Activated T-helper 2 cell treated with anti-CD3 and anti-CD28 coated beads, Interferon-gamma antibody, Interleukin-2, Interleukin-4, amounts not matched to agents 10 μg/mL and 5 μg/mL and 100 μg/mL, durations not matched to agents 14 hours and 24 hours and 36 hours (primary cell): ENCODE measurements around the gene SPRY4. TPM values are rescaled to one million over a fixed set of nuclear protein-coding genes. Genes with fewer than 3 reads are reported as not detected.
"Not testable (repeated sequence)": the region's sequence is repeated elsewhere in the genome, so short reads cannot be mapped to it uniquely, and the experiment has no call there.

Source experiments
- DNase-seq: peaks from one replicate; pipeline ENCODE4 v3.0.0; 2021; ENCODE audit warnings: low spot score
- H3K27ac Mint-ChIP-seq: one replicate; pipeline ENCODE4 v1.8.0; 2021; ENCODE audit warnings: mixed read lengths
- H3K27me3 Mint-ChIP-seq: one replicate; pipeline ENCODE4 v1.8.0; 2021; ENCODE audit warnings: low read depth, mixed read lengths
- H3K36me3 Mint-ChIP-seq: one replicate; pipeline ENCODE4 v1.8.0; 2021; ENCODE audit warnings: low read depth, mixed read lengths
- H3K4me1 Mint-ChIP-seq: one replicate; pipeline ENCODE4 v1.8.0; 2021; ENCODE audit warnings: low read depth, mixed read lengths
- H3K4me3 Mint-ChIP-seq: one replicate; pipeline ENCODE4 v1.8.0; 2021; ENCODE audit warnings: low read depth, mild to moderate bottlenecking, moderate library complexity, mixed read lengths
- H3K9me3 Mint-ChIP-seq: one replicate; pipeline ENCODE4 v1.8.0; 2021; ENCODE audit warnings: mixed read lengths
- intact Hi-C: fragments of 100-400 bp; cut with micrococcal nuclease; formaldehyde crosslinking; loops from one replicate; pipeline ENCODE4 v1.15.1; 2023
- total RNA-seq: library from RNA; stranded (reverse); gene quantifications from 2 replicates; pipeline ENCODE4 v1.2.3, GENCODE V29; 2022

SPRY4 gene
- total RNA-seq, 1 donor from 2014 or later, result 0.64 TPM

DNA sequence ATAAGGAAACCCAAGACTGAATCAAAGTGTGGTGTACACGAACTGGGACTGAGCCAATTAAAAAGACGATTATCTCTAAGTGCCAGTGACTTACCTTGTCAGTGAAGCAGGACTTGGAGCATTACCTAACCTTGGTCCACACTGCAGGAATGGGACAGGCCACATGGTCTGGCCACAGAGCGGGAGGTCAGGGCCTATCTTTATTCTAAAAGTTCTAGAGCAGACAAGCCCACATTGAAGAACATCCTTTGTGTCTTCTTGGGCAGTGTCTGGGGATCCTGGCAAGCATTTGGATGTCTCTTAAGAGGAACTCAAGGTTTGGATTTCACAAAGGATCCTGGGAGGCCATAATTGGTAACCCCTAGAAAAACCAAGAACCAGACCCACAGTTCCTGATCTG is 16.5 kb downstream of the SPRY4 start:
- Mint-ChIP-seq H3K27ac (no peak overlapping the region), H3K4me3 (no peak overlapping the region)

DNA sequence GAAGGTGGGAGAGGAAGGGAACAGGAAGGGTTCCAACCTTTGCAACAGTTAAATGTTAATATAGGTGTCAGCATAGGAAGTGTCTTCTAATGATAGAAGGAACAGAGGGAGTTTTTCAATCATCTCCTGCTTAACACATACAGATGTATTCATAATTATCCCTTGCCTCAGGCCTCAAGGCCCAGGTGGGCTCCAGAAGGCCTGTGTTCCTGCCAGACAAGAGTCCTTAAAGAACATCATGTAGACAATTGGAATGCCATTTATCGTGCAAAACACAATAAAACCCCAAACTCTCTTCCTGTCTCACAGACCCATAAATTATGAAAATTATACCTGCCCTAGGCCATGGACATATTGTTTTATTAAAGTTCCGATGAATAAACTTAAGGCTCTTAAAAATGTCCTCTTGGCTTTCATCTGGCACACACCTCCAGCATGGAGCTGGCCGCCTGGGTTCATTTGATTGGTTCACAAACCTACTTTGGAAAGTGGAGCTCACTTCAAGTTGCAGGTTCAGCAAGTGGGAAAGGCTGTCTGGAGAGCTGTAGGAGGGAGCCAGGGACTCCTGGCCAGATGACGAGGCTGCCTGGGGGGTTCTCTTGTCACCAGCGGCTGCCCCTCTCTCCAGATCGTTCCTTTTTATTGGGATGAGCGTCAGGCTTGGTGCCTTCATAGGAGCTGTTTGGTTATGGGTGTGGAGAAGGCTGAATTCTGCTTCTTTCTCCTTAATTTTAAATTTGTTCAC is 17.5 kb downstream of the SPRY4 start:
- intact Hi-C loops, result no loop called here
- DNase-seq, result no peak
- Mint-ChIP-seq H3K4me3 (no peak overlapping the region), H3K27ac (no peak overlapping the region), H3K36me3 (no peaks in the 10 kb centered on the region), H3K4me1 (no peaks in the 10 kb centered on the region), H3K9me3 (no peaks in the 10 kb centered on the region), H3K27me3 (no peaks in the 10 kb centered on the region)

More for the DNA sequence above, 16.5 kb downstream of the SPRY4 start:
- Mint-ChIP-seq H3K36me3 (no peaks in the 10 kb centered on the region), H3K27me3 (no peaks in the 10 kb centered on the region), H3K9me3 (no peaks in the 10 kb centered on the region), H3K4me1 (no peaks in the 10 kb centered on the region)
- intact Hi-C loops, result no loop called here
- DNase-seq, result no peak

DNA sequence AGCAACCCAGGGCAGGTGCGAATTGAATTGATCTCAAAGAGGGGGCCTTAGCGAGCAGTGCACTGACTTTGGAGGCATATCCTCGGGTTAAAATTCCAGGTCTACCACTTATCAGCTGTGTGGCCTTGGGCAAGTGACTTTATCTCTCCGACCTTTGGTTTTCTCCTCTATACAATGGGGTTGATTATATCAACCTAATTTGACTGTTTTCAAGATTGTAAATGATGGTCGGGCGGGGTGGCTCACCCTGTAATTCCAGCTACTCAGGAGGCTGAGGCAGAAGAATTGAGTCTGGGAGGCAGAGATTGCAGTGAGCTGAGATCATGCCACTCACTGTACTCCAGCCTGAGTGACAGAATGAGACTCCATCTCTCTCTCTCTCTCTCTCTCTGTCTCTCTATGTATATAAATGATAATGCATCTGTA is 18.7 kb downstream of the SPRY4 start:
- no peaks in the 10 kb centered on the region for H3K9me3 Mint-ChIP-seq
- H3K4me3 Mint-ChIP-seq, result no peak overlapping the region
- no peaks in the 10 kb centered on the region for H3K36me3 Mint-ChIP-seq
- H3K27ac Mint-ChIP-seq, result no peak overlapping the region
- DNase-seq, result no peak
- peaks cover 4% of the 10 kb centered on the region for H3K4me1 Mint-ChIP-seq
- intact Hi-C loops, result no loop called here
- no peaks in the 10 kb centered on the region for H3K27me3 Mint-ChIP-seq

DNA sequence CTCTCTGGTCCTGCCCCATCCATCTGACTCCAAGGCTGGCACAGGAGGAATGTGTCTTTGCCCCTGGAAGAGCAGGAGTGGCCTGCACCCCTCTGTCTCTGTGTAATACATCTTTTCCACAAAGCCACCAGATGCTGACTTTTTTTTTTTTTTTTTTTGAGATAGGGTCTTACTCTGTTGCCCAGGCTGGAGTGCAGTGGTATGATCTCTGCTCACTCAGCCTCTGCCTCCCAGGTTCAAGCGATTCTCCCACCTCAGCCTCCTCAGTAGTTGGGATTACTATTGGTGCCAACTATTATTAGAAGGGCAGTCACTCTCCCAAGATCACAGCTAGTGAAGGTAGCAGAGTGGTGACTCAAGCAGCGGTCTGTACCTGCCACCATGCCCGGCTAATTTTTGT is 19.6 kb downstream of the SPRY4 start:
- Mint-ChIP-seq H3K4me1 (peaks cover 4% of the 10 kb centered on the region), H3K27ac (no peak overlapping the region), H3K4me3 (no peak overlapping the region), H3K9me3 (no peaks in the 10 kb centered on the region), H3K27me3 (no peaks in the 10 kb centered on the region), H3K36me3 (no peaks in the 10 kb centered on the region)
- DNase-seq, result no peak
- intact Hi-C loops, result no loop called here

DNA sequence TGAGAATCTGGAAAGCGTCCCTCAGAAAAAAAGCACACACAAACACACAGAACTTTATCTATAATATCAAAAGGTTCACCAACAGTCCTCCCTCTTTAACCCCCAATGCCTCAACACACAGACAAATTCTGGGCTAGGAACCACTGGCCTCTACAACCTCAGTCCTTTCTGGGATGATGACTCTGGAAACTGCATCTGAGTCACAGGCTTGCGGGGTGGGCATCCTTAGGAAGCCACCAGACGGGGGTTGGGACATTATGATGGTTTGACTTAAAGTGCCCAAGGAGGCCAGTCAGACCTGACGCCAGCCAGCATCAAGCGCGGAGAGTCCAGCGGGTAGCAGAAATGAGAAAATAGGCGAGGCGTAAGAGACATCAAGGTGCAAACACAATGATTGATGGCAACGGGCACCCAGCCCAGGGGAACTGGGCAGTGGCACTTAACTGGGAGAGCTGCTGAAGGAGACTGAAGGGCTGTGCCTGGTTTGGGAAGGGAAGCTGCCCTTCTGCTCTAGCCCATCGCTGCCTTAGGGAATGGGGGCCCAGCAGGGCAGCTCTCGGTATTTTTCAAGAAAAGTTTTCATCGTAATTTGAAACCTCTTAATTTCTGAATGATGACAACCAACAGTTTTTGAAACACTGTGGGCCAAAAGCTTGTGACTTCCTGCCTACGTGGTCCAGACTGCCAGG is 20.7 kb downstream of the SPRY4 start:
- Mint-ChIP-seq H3K9me3 (no peaks in the 10 kb centered on the region), H3K4me1 (peaks cover 4% of the 10 kb centered on the region), H3K27me3 (no peaks in the 10 kb centered on the region), H3K4me3 (no peak overlapping the region), H3K27ac (no peak overlapping the region), H3K36me3 (no peaks in the 10 kb centered on the region)
- no peak for DNase-seq
- intact Hi-C loops, result no loop called here

DNA sequence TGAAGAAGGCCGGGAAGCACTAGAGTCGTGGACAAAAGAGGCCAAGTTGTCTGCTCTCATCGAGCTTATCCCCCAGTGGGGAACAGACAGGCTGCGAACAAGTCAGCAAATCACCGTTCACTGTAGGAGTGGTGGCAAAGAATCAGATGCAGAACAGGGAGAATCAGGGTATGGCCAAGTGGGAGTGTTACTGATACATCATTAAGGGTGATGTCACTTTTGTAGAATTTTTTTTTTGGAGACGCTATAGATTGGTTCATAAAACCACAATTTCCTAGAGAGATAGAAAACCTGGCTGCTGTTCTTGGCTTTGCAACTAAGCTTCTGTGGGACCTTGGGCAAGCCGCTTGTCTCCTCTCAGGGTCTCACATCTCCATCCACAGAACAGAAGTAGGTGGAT is 21.3 kb downstream of the SPRY4 start:
- Mint-ChIP-seq H3K36me3 (no peaks in the 10 kb centered on the region), H3K4me1 (peaks cover 4% of the 10 kb centered on the region), H3K27me3 (no peaks in the 10 kb centered on the region), H3K9me3 (no peaks in the 10 kb centered on the region), H3K4me3 (no peak overlapping the region), H3K27ac (no peak overlapping the region)
- intact Hi-C loops, result no loop called here
- DNase-seq, result no peak

DNA sequence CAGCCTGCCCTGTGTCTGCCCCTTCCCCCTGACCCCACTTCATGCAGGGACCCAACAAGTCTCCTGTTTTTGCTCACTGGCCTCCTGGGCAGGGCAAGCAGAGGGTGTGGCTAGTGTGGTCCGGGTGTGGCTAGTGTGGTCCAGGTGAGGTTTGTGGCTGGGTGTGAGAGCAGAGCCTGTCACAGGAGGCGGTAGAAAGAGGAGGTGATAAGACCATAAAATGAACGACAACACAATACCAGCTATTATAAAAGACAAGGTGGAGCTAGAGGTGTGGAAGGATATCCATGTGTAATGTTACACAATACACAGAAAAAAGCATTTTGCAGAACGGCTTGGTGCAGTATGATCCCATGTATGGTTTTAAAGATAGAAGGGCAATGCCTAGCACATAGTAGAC is 23.3 kb downstream of the SPRY4 start:
- H3K27me3 Mint-ChIP-seq, result no peaks in the 10 kb centered on the region
- H3K4me1 Mint-ChIP-seq, result peaks cover 4% of the 10 kb centered on the region
- H3K9me3 Mint-ChIP-seq, result no peaks in the 10 kb centered on the region
- no peak for DNase-seq
- no peak overlapping the region for H3K27ac Mint-ChIP-seq
- H3K36me3 Mint-ChIP-seq, result no peaks in the 10 kb centered on the region
- intact Hi-C loops, result no loop called here
- no peak overlapping the region for H3K4me3 Mint-ChIP-seq

DNA sequence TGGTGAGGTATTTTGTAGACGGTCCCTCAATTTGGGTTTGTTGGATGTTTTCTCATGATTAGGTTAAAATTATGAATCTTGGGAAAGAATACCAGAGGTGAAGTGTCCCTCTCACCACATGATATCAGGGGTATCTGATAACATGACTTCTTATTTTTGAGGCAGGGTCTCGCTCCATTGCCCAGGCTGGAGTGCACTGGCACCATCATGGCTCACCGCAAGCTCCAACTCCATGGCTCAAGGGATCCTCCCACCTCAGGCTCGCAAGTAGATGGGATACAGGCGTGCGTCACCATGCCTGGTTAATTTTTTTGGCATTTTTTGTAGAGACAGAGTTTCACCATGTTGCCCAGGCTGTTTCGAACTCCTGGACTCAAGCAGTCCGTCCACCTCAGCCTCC is 24.1 kb downstream of the SPRY4 start:
- intact Hi-C loops, result no loop called here
- no peaks in the 10 kb centered on the region for H3K27me3 Mint-ChIP-seq
- no peaks in the 10 kb centered on the region for H3K9me3 Mint-ChIP-seq
- H3K4me3 Mint-ChIP-seq, result no peak overlapping the region
- DNase-seq, result no peak
- H3K36me3 Mint-ChIP-seq, result no peaks in the 10 kb centered on the region
- no peak overlapping the region for H3K27ac Mint-ChIP-seq
- H3K4me1 Mint-ChIP-seq, result peaks cover 4% of the 10 kb centered on the region

DNA sequence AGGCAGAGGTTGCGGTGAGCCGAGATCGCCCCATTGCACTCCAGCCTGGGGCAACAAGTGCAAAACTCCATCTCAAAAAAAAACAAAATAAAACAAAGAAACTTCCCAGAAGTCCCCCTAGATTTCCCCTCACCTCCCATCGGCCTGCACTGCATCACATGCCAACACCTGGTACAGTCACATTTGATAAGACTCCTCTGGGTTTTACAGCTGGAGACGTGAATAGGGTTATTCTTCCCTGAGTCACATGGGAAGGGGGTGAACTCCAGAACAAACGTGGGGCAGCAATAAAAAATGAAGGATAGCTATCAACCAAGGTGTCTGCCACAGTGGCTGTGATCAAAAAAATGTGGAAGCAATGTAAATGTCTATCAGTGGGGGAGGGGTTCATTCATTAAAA is 26.0 kb downstream of the SPRY4 start:
- no peak for DNase-seq
- no peaks in the 10 kb centered on the region for H3K36me3 Mint-ChIP-seq
- intact Hi-C loops, result no loop called here
- H3K9me3 Mint-ChIP-seq, result no peaks in the 10 kb centered on the region
- no peak overlapping the region for H3K27ac Mint-ChIP-seq
- H3K4me3 Mint-ChIP-seq, result no peak overlapping the region
- H3K4me1 Mint-ChIP-seq, result peaks cover 4% of the 10 kb centered on the region
- H3K27me3 Mint-ChIP-seq, result no peaks in the 10 kb centered on the region

DNA sequence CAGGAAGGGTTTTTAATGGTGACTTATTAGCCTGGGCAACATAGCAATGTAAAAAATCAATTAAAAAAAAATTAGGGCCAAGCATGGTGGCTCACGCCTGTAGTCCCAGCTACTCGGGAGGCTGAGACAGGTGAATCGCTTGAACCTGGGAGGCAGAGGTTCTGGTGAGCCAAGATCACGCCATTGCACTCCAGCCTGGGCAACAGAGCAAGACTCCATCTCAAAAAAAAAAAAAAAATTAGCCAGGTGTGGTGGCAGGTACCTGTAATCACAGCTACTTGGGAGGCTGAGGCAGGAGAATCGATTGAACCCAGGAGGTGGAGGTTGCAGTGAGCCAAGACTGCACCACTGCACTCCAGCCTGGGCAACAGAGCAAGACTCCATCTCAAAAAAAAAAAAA is 27.0 kb downstream of the SPRY4 start:
- H3K4me3 Mint-ChIP-seq, intact Hi-C loops, H3K27ac Mint-ChIP-seq, H3K4me1 Mint-ChIP-seq, H3K36me3 Mint-ChIP-seq, DNase-seq, H3K9me3 Mint-ChIP-seq, H3K27me3 Mint-ChIP-seq: not testable (repeated sequence)

DNA sequence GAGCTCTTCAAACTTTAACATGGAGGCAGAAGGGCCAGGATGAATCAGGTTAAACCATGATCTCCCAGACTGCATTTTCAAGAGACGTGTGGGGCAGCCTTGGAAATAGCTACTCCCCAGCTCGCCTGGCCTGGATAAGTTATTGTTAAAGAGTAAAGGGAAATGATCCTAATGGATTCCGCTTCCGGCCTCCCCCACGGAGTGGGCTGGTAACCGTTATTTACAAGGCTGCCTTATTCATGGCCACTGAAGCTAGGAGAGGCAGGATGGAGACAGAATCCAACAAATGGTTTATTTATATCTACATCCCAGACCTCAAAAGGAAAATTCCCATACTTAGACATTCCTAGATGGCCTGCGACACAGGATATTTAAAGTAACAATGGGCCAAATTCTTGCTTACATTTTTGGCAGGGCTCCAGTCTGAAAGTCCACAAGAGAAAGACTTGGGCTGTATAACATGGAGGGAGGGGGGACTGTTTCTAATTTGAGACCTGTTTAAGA is 27.9 kb downstream of the SPRY4 start:
- peaks cover 7% of the 10 kb centered on the region for H3K4me1 Mint-ChIP-seq
- H3K36me3 Mint-ChIP-seq, result no peaks in the 10 kb centered on the region
- no peak for DNase-seq
- no peak overlapping the region for H3K27ac Mint-ChIP-seq
- intact Hi-C loops, result no loop called here
- H3K27me3 Mint-ChIP-seq, result no peaks in the 10 kb centered on the region
- no peak overlapping the region for H3K4me3 Mint-ChIP-seq
- H3K9me3 Mint-ChIP-seq, result no peaks in the 10 kb centered on the region

DNA sequence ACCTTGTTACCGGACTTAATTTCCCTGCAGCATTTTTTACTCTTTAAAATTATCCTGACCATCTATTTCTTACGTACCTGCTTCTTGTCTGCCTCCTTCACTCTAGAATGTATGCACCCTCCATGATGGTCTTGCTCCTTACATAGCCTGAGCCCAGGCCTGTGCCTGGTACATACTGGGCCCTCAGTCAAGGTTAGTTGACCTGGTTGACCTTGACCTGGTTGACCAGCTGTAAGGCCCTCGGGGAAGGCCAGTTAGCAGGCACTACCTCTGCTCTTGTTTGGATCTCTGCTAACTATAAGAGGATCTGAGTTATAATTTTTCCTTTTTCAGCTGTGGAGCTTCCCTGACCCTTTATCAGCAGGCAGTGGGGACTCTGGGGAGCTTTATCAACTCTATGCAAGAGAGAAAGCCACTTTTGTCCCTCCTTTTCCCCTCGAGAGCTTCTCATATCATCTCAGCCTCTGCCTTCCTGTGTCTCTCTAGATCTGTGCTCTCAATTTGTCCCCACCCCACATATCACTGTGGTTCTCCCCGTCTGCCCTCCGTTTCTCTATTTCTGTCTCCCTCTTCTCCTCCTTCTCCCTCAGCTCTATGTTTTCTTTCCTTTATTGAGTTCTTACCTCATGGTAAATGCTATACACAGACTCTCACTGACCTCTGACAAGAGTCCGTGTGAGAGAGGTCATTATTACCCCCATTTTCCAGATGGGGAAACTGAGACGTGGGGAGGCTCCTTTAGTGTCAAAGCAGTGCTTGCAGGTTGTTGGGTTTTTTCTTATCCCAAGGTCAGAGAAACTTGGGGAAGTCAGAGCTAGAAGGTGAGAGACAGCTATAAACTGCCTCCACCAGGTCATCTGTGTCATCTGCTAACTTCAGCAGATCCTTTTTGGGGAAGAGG is 28.6 kb downstream of the SPRY4 start:
- Mint-ChIP-seq H3K27me3 (no peaks in the 10 kb centered on the region), H3K36me3 (no peaks in the 10 kb centered on the region), H3K4me3 (no peak overlapping the region), H3K27ac (no peak overlapping the region), H3K9me3 (no peaks in the 10 kb centered on the region), H3K4me1 (peaks cover 2% of the 10 kb centered on the region)
- intact Hi-C loops, result no loop called here
- no peak for DNase-seq
